Panc1 (cell line): ENCODE data around the gene ERGIC1.

ENCODE experiments used
- POLR2AphosphoS5 ChIP-seq: IDR thresholded peaks from 2 replicates; pipeline ENCODE4 v1.6.1; 2012; ENCODE audit warnings: mild to moderate bottlenecking, low read depth, low read length, moderate library complexity
- SIN3A ChIP-seq: IDR thresholded peaks from 2 replicates; pipeline ENCODE4 v1.6.1; 2012; ENCODE audit warnings: low read depth, mild to moderate bottlenecking, low read length, moderate library complexity, borderline replicate concordance; ENCODE audit not compliant: insufficient read depth
- TCF7L2 ChIP-seq: IDR thresholded peaks from 2 replicates; pipeline ENCODE4 v1.6.1; 2011; ENCODE audit warnings: mild to moderate bottlenecking, low read depth, low read length, inconsistent platforms
- TF ChIP-seq, protein P1 (sequence below): fragments of 450-650 bp; IDR thresholded peaks from 2 replicates; pipeline ENCODE4 v1.5.1; 2017; ENCODE audit warnings: mild to moderate bottlenecking
- TF ChIP-seq, protein P2 (sequence below), 2 experiments: IDR thresholded peaks; 2 replicates each; pipeline ENCODE4 v1.6.1; 2011 to 2012; ENCODE audit warnings: low read depth in 2 of 2, control low read depth in 1 of 2, low read length in 1 of 2, mild to moderate bottlenecking in 1 of 2, moderate library complexity in 1 of 2; ENCODE audit not compliant: insufficient read depth in 1 of 2

DNA sequence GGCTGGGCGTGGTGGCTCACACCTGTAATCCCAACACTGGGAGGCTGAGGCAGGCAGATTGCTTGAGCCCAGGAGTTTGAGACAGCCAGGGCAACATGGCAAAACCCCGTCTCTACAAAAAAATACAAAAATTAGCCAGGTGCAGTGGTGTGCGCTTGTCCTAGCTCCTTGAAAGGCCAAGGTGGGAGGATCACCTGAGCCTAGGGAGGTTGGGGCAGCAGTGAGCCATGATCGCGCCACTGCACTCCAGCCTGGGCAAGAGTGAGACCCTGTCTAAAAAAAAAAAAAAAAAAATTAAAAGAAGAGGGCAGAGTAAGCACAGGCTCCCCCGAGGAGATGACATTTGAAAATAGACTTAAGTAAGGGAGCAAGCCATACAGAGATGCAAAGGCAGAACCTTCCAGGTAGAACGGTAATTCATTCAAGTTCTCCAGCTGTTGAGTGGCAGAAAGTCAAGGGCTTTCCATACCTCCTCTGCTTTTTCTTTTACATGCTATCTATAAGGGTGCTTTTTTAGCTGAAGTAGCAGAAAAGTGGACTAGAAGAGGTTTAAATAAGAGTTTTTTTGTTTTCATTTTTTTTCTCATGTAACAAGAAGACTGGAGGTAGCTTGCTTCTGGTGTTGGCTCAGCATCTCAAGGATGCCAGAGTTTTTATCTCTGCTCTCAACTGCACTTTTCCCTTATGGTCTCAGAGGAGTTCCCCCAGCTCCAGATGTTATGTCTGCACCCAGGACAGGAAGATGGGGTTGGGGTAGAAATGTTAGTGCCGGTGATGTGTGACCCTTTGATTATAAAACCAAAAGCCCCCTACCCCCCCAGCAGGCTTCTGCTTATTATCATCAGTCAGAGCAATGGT is 40.8 kb downstream of the ERGIC1 start:
- TF ChIP-seq, protein P1, sequence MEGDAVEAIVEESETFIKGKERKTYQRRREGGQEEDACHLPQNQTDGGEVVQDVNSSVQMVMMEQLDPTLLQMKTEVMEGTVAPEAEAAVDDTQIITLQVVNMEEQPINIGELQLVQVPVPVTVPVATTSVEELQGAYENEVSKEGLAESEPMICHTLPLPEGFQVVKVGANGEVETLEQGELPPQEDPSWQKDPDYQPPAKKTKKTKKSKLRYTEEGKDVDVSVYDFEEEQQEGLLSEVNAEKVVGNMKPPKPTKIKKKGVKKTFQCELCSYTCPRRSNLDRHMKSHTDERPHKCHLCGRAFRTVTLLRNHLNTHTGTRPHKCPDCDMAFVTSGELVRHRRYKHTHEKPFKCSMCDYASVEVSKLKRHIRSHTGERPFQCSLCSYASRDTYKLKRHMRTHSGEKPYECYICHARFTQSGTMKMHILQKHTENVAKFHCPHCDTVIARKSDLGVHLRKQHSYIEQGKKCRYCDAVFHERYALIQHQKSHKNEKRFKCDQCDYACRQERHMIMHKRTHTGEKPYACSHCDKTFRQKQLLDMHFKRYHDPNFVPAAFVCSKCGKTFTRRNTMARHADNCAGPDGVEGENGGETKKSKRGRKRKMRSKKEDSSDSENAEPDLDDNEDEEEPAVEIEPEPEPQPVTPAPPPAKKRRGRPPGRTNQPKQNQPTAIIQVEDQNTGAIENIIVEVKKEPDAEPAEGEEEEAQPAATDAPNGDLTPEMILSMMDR, result no peak
- TF ChIP-seq SIN3A (no peak), POLR2AphosphoS5 (no peak), TCF7L2 (no peak)
- TF ChIP-seq, protein P2, sequence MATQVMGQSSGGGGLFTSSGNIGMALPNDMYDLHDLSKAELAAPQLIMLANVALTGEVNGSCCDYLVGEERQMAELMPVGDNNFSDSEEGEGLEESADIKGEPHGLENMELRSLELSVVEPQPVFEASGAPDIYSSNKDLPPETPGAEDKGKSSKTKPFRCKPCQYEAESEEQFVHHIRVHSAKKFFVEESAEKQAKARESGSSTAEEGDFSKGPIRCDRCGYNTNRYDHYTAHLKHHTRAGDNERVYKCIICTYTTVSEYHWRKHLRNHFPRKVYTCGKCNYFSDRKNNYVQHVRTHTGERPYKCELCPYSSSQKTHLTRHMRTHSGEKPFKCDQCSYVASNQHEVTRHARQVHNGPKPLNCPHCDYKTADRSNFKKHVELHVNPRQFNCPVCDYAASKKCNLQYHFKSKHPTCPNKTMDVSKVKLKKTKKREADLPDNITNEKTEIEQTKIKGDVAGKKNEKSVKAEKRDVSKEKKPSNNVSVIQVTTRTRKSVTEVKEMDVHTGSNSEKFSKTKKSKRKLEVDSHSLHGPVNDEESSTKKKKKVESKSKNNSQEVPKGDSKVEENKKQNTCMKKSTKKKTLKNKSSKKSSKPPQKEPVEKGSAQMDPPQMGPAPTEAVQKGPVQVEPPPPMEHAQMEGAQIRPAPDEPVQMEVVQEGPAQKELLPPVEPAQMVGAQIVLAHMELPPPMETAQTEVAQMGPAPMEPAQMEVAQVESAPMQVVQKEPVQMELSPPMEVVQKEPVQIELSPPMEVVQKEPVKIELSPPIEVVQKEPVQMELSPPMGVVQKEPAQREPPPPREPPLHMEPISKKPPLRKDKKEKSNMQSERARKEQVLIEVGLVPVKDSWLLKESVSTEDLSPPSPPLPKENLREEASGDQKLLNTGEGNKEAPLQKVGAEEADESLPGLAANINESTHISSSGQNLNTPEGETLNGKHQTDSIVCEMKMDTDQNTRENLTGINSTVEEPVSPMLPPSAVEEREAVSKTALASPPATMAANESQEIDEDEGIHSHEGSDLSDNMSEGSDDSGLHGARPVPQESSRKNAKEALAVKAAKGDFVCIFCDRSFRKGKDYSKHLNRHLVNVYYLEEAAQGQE (IDR thresholded peaks at IDR 0.05; ENCODE audit: insufficient read depth in 1 of 2, low read depth in 2 of 2, low read length in 1 of 2), result no peak
